H1 (cell line): ENCODE measurements around the gene MEGF11. TPM values are rescaled to one million over a fixed set of nuclear protein-coding genes. Genes with fewer than 3 reads are reported as not detected.

Source experiments
- CTCF ChIA-PET: fragments of 300-600 bp; sonication (Branson Sonifier 250); formaldehyde crosslinking; loops from one replicate; lab custom pipeline; 2021; ENCODE audit not compliant: partially characterized antibody; lab: Charles Lee
- POLR2A ChIA-PET: fragments of 300-600 bp; sonication (Branson Sonifier 250); formaldehyde crosslinking; loops from one replicate; lab custom pipeline; 2021; ENCODE audit warnings: inconsistent platforms; ENCODE audit not compliant: partially characterized antibody; lab: Charles Lee
- DNase-seq, 2 experiments: peaks; one replicate each; pipeline versions ENCODE4 v3.0.0 to v3.0.0-alpha.2; 2010 to 2022; ENCODE audit warnings: low spot score in 2 of 2, low read depth in 1 of 2, mixed read lengths in 1 of 2
- FAIRE-seq: peaks from 2 replicates; lab custom pipeline; 2011; peaks lifted over from hg19 to GRCh38; lab: Jason Lieb, UNC
- H2AFZ ChIP-seq: 2 replicates; pipeline ENCODE4 v1.8.1; 2012; ENCODE audit warnings: low read length, inconsistent platforms
- H2AK5ac ChIP-seq: 2 replicates; pipeline ENCODE4 v1.6.1; 2013; ENCODE audit warnings: low read depth, low read length
- H2BK120ac ChIP-seq: replicated peaks from 2 replicates; pipeline ENCODE3; 2013; ENCODE audit warnings: low read depth, low read length, inconsistent platforms
- H2BK12ac ChIP-seq: 2 replicates; pipeline ENCODE4 v1.6.1; 2013; ENCODE audit warnings: low read depth, low read length
- H2BK15ac ChIP-seq: 2 replicates; pipeline ENCODE4 v1.6.1; 2013; ENCODE audit warnings: low read length
- H2BK20ac ChIP-seq: 2 replicates; pipeline ENCODE4 v1.6.1; 2013; ENCODE audit warnings: low read length
- H2BK5ac ChIP-seq: 2 replicates; pipeline ENCODE4 v1.6.1; 2013; ENCODE audit warnings: low read depth, low read length
- H3K14ac ChIP-seq: 2 replicates; pipeline ENCODE4 v1.6.1; 2013; ENCODE audit warnings: inconsistent platforms; ENCODE audit not compliant: insufficient read length
- H3K18ac ChIP-seq: 2 replicates; pipeline ENCODE4 v1.6.1; 2013; ENCODE audit warnings: low read length; ENCODE audit errors: extremely low read depth
- H3K23ac ChIP-seq: 2 replicates; pipeline ENCODE4 v1.6.1; 2013; ENCODE audit warnings: inconsistent platforms; ENCODE audit not compliant: insufficient read length
- H3K23me2 ChIP-seq: 2 replicates; pipeline ENCODE4 v1.6.1; 2013; ENCODE audit warnings: low read depth, low read length
- H3K27ac ChIP-seq: 2 replicates; pipeline ENCODE4 v1.6.1; 2011; ENCODE audit warnings: low read depth, low read length, inconsistent platforms
- H3K27me3 ChIP-seq, 4 experiments: replicated peaks in 1 of 4; 1 replicate in 1 of 4; 2 replicates in 3 of 4; pipeline versions ENCODE4 v1.6.1 to v1.8.1; 2011 to 2013; ENCODE audit warnings: low read length in 3 of 4, mild to moderate bottlenecking in 3 of 4, inconsistent platforms in 2 of 4, mixed read lengths in 2 of 4, moderate library complexity in 1 of 4; ENCODE audit not compliant: control insufficient read depth in 3 of 4, insufficient read depth in 3 of 4; ENCODE audit errors: extremely low read depth in 1 of 4
- H3K36me3 ChIP-seq, 4 experiments: 2 replicates each; pipeline versions ENCODE4 v1.6.1 to v1.8.1; 2011 to 2013; ENCODE audit warnings: mild to moderate bottlenecking in 4 of 4, low read length in 3 of 4, moderate library complexity in 2 of 4, control low read depth in 1 of 4, inconsistent platforms in 1 of 4; ENCODE audit not compliant: insufficient read depth in 4 of 4, control insufficient read depth in 2 of 4
- H3K4ac ChIP-seq: replicated peaks from 2 replicates; pipeline ENCODE3; 2013; ENCODE audit warnings: low read length, low read depth, mixed read lengths, inconsistent platforms; ENCODE audit not compliant: insufficient read length
- H3K4me1 ChIP-seq, 4 experiments: replicated peaks in 1 of 4; 1 replicate in 1 of 4; 2 replicates in 3 of 4; pipeline versions ENCODE4 v1.6.1 to v1.8.1; 2011 to 2013; ENCODE audit warnings: low read length in 3 of 4, inconsistent platforms in 2 of 4, mixed read lengths in 1 of 4; ENCODE audit not compliant: insufficient read depth in 4 of 4, control insufficient read depth in 3 of 4
- H3K4me2 ChIP-seq, 2 experiments: 2 replicates each; pipeline versions ENCODE4 v1.6.1 to v1.8.1; 2011 to 2013; ENCODE audit warnings: low read depth in 2 of 2, low read length in 2 of 2, control low read depth in 1 of 2, inconsistent platforms in 1 of 2, mild to moderate bottlenecking in 1 of 2; ENCODE audit not compliant: insufficient read depth in 1 of 2
- H3K4me3 ChIP-seq, 4 experiments: fragments of 200-600, 300-600 bp in 1 of 4; sonication (generic), shearing (Covaris generic), sonication (Bioruptor Twin) in 1 of 4; 2 replicates each; pipeline versions ENCODE4 v1.5.1 to v1.8.1; 2011 to 2016; ENCODE audit warnings: low read length in 4 of 4, low read depth in 3 of 4, control low read depth in 2 of 4, inconsistent platforms in 2 of 4, mild to moderate bottlenecking in 2 of 4, mixed read lengths in 1 of 4, moderate library complexity in 1 of 4; ENCODE audit not compliant: insufficient read depth in 2 of 4; ENCODE audit errors: extremely low read depth in 1 of 4
- H3K56ac ChIP-seq: replicated peaks from 2 replicates; pipeline ENCODE3; 2013; ENCODE audit warnings: low read depth, mild to moderate bottlenecking, mixed read lengths, low read length, inconsistent platforms; ENCODE audit not compliant: insufficient read length
- H3K79me1 ChIP-seq: 2 replicates; pipeline ENCODE4 v1.6.1; 2013; ENCODE audit warnings: low read depth, low read length, control low read depth
- H3K79me2 ChIP-seq, 2 experiments: 2 replicates each; pipeline versions ENCODE4 v1.6.1 to v1.8.1; 2012 to 2013; ENCODE audit warnings: low read length in 2 of 2, mild to moderate bottlenecking in 2 of 2, inconsistent platforms in 1 of 2; ENCODE audit not compliant: insufficient read depth in 2 of 2, control insufficient read depth in 1 of 2
- H3K9ac ChIP-seq, 4 experiments: replicated peaks in 1 of 4; 1 replicate in 1 of 4; 2 replicates in 3 of 4; pipeline versions ENCODE4 v1.6.1 to v1.8.1; 2011 to 2013; ENCODE audit warnings: low read depth in 3 of 4, low read length in 3 of 4, control low read depth in 2 of 4, mild to moderate bottlenecking in 2 of 4, moderate library complexity in 2 of 4, inconsistent platforms in 1 of 4; ENCODE audit errors: extremely low read depth in 1 of 4
- H3K9me3 ChIP-seq, 2 experiments: 2 replicates each; pipeline versions ENCODE4 v1.6.1 to v1.8.1; 2012 to 2013; ENCODE audit warnings: mild to moderate bottlenecking in 2 of 2, moderate library complexity in 2 of 2, control low read depth in 1 of 2, inconsistent platforms in 1 of 2, low read depth in 1 of 2, low read length in 1 of 2, mixed read lengths in 1 of 2; ENCODE audit not compliant: insufficient read depth in 2 of 2
- H4K20me1 ChIP-seq, 2 experiments: replicated peaks in 1 of 2; 2 replicates each; pipeline versions ENCODE3 to v1.8.1; 2011 to 2013; ENCODE audit warnings: inconsistent platforms in 2 of 2, low read length in 2 of 2, mild to moderate bottlenecking in 1 of 2; ENCODE audit not compliant: insufficient read depth in 2 of 2, control insufficient read depth in 1 of 2
- H4K5ac ChIP-seq: 2 replicates; pipeline ENCODE4 v1.6.1; 2013; ENCODE audit warnings: low read length, low read depth, mixed read lengths, inconsistent platforms; ENCODE audit not compliant: insufficient read length
- H4K8ac ChIP-seq: 2 replicates; pipeline ENCODE4 v1.8.0; 2013; ENCODE audit warnings: mild to moderate bottlenecking, moderate library complexity, low read length, inconsistent platforms; ENCODE audit not compliant: insufficient read depth; ENCODE audit errors: extremely low read depth
- H4K91ac ChIP-seq: replicated peaks from 2 replicates; pipeline ENCODE3; 2013; ENCODE audit warnings: low read length, mixed read lengths, inconsistent platforms; ENCODE audit not compliant: insufficient read length
- ASH2L ChIP-seq: fragments of 200-600, 300-600 bp; sonication (generic); IDR thresholded peaks from one replicate; pipeline ENCODE4 v1.7.1; 2017; ENCODE audit warnings: low read length
- BACH1 ChIP-seq: IDR thresholded peaks from 2 replicates; pipeline ENCODE4 v1.6.1; 2012; ENCODE audit warnings: low read length, improper control_type of control experiment
- CHD1 ChIP-seq: IDR thresholded peaks from 2 replicates; pipeline ENCODE4 v1.6.1; 2012; ENCODE audit warnings: low read depth, low read length, improper control_type of control experiment
- CREB1 ChIP-seq: IDR thresholded peaks from 2 replicates; pipeline ENCODE4 v1.6.1; 2012; ENCODE audit warnings: inconsistent platforms
- EZH2 ChIP-seq: fragments of 200-600 bp; sonication (generic); IDR thresholded peaks from 2 replicates; pipeline ENCODE4 v1.7.1; 2012; ENCODE audit warnings: low read depth, mild to moderate bottlenecking, moderate library complexity, low read length, inconsistent platforms; ENCODE audit not compliant: severe bottlenecking
- FOSL1 ChIP-seq: IDR thresholded peaks from 2 replicates; pipeline ENCODE4 v1.6.1; 2011; ENCODE audit warnings: mild to moderate bottlenecking, low read depth, low read length, moderate library complexity; ENCODE audit not compliant: insufficient read depth
- GTF2F1 ChIP-seq: IDR thresholded peaks from 2 replicates; pipeline ENCODE4 v1.6.1; 2012; ENCODE audit warnings: low read depth, low read length, improper control_type of control experiment, borderline replicate concordance
- KDM1A ChIP-seq: fragments of 200-600, 300-600 bp; sonication (generic); IDR thresholded peaks from 2 replicates; pipeline ENCODE4 v1.7.1; 2016; ENCODE audit warnings: mild to moderate bottlenecking, low read length, borderline replicate concordance
- RBBP5 ChIP-seq: IDR thresholded peaks from 2 replicates; pipeline ENCODE4 v1.7.1; 2012; ENCODE audit warnings: low read depth, mild to moderate bottlenecking, inconsistent platforms, low read length, moderate library complexity, borderline replicate concordance
- RFX5 ChIP-seq: IDR thresholded peaks from 2 replicates; pipeline ENCODE4 v1.6.1; 2011; ENCODE audit warnings: low read depth, low read length, improper control_type of control experiment, borderline replicate concordance
- SAP30 ChIP-seq: fragments of 300-600 bp; sonication (generic); IDR thresholded peaks from 2 replicates; pipeline ENCODE4 v1.7.1; 2012; ENCODE audit warnings: low read length, moderate library complexity, mild to moderate bottlenecking, inconsistent platforms; ENCODE audit not compliant: insufficient read depth, insufficient replicate concordance
- SP2 ChIP-seq: IDR thresholded peaks from 2 replicates; pipeline ENCODE4 v1.6.1; 2012; ENCODE audit warnings: mild to moderate bottlenecking, low read length, inconsistent platforms
- WGBS, 2 experiments: shearing (Covaris generic) in 1 of 2; methylation state at CpG; one replicate each; pipeline versions ENCODE4 v1.1.6 to v1.1.7; 2013 to 2015; ENCODE audit warnings: low lambda C conversion rate in 2 of 2, mixed read lengths in 2 of 2, inconsistent platforms in 1 of 2, low coverage in 1 of 2, missing lambda C conversion rate in 1 of 2; ENCODE audit not compliant: insufficient replicate concordance in 2 of 2, insufficient coverage in 1 of 2, insufficient read length in 1 of 2; ENCODE audit errors: extremely low coverage in 1 of 2, missing lambda C conversion rate in 1 of 2; 5-methylcytosine and 5-hydroxymethylcytosine counted together
- polyA plus RNA-seq, 7 experiments: library from polyadenylated mRNA; depleted of rRNA in 3 of 7; stranded (reverse) in 5 of 7; unstranded in 2 of 7; fragments of >200 nt in 5 of 7; fragments of 200-250 nt in 2 of 7; gene quantifications; 1 replicate in 5 of 7; 2 replicates in 1 of 7; 4 replicates in 1 of 7; pipeline versions ENCODE4 v1.2.1 to v1.2.3, GENCODE V29; 2011 to 2013; ENCODE audit warnings: missing spikeins in 2 of 7, mixed read lengths in 2 of 7
- total RNA-seq: library from RNA; stranded (reverse); fragmentation: NEBNext Ultra II Directional; extraction: Animal tissue kit (Norgen Biotek cat#: 25700); gene quantifications from 2 replicates; pipeline ENCODE4 v1.2.1, GENCODE V29; 2021
- TF ChIP-seq, protein P1 (sequence below): IDR thresholded peaks from 2 replicates; pipeline ENCODE4 v1.6.1; 2012; ENCODE audit warnings: low read length, inconsistent platforms

Gene MEGF11
- total and polyA plus RNA-seq, 2 of the 8 experiments (the other 6 are each of a cell fraction or from before 2014, with no cell fraction given) = 4.4 to 4.8 TPM

DNA sequence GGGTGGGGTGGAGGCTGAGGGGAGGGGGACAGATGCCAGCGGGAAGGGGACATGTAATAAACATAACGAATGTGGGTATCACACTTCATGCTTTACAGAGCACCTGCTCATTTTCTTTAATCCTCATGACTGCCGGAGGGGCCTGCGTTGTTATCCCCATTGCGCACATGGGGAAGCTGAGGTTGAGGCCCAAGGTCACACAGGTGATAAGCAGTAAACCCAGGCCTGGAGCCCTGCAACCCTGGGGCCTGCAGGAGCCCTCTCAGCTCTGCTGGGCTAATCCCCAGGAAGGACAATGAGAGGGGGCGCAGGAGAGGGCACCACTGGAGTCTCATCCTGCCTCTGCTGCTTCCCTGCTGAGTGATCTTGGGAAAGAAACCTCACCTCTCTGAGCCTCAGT lies 64.3 kb downstream of the MEGF11 start:
- Histone ChIP-seq H3K27ac (no peak overlapping the region), H4K8ac (no peak overlapping the region; the same call in 1 of the 2 replicates), H2BK20ac (0 out of 2 replicates have a peak overlapping the region, but pooled peaks have one; percentile 18), H2BK15ac (no peak overlapping the region), H3K9ac (no peak overlapping the region), H4K20me1 (no peaks in the 10 kb centered on the region), H3K23me2 (no peaks in the 10 kb centered on the region), H3K4me3 (no peak overlapping the region), H3K36me3 (no peaks in the 10 kb centered on the region), H3K14ac (no peak overlapping the region), H3K4me1 (peaks cover 5 to 16% (median 7%) of the 10 kb centered on the region in 4 experiments; a peak in 5 of 7 replicates), H2AK5ac (no peak overlapping the region), H3K27me3 (no peaks in the 10 kb centered on the region), H4K5ac (no peak overlapping the region), H3K23ac (no peak overlapping the region), H2AFZ (no peak overlapping the region), H3K4ac (no peak overlapping the region), H3K18ac (no peak overlapping the region), H2BK5ac (no peak overlapping the region), H2BK120ac (no peak overlapping the region), H2BK12ac (no peak overlapping the region), H3K56ac (no peak overlapping the region), H3K4me2 (no peak overlapping the region), H4K91ac (no peak overlapping the region), H3K79me1 (no peaks in the 10 kb centered on the region), H3K79me2 (no peaks in the 10 kb centered on the region), H3K9me3 (no peaks in the 10 kb centered on the region)
- WGBS, 2 experiments = 87% methylated on average over 6 of the region's 6 CpGs; no CpG with 5 or more reads in 1 of the 2 experiments
- POLR2A ChIA-PET = interaction anchor here (1.0 kb wide), 1 partner anchor 9 kb away, joined by 4 read pairs; no protein-coding TSS in a partner anchor
- DNase-seq = no peak
- no peak for FAIRE-seq
- CTCF ChIA-PET = interaction anchor here (0.7 to 3.3 kb wide), 10 partner anchors 11 to 273 kb away, joined by 3 to 12 read pairs (median 4); no protein-coding TSS in a partner anchor
- TF ChIP-seq CHD1 (no peak), SP2 (no peak), KDM1A (no peak), RBBP5 (no peak), FOSL1 (no peak), SAP30 (no peak), CREB1 (no peak), RFX5 (no peak), GTF2F1 (no peak), BACH1 (no peak), ASH2L (no peak), EZH2 (no peak)
- TF ChIP-seq, protein P1, sequence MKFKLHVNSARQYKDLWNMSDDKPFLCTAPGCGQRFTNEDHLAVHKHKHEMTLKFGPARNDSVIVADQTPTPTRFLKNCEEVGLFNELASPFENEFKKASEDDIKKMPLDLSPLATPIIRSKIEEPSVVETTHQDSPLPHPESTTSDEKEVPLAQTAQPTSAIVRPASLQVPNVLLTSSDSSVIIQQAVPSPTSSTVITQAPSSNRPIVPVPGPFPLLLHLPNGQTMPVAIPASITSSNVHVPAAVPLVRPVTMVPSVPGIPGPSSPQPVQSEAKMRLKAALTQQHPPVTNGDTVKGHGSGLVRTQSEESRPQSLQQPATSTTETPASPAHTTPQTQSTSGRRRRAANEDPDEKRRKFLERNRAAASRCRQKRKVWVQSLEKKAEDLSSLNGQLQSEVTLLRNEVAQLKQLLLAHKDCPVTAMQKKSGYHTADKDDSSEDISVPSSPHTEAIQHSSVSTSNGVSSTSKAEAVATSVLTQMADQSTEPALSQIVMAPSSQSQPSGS = no peak
